ENCODE results near the gene MSANTD4.

The MSANTD4 gene

DNA sequence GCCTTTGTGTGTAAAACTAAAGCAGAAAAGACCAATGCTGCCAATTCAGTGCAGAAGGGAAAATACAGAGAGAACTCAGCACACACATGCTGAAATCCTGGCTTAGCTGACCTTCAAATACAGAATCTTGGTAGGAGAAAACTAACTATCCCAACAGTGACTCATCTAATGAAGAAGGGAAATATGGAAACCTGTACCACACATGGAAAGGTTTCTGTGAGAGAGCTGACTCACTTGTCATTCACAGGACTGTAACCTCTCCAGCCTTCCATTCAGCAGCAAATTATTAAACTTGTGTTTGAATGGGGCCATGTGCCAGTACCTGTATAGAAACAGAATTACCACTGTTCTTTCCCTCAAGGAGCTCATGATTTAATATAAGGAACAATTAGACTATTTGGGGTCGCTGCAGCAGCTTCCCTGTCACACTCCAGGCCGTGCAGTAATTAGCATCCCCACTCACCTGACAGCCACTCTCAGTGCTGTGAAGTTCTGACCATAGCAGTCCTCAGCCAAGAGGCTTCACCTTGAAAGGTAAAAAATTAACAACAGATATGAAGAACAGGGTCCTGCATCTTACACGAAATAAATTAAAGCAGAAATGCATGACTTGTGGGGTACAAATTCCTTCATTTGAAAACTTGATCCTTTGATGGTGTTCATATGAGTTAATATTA is 53.9 kb downstream of the MSANTD4 start:
- no peak overlapping the region for H3K4me3 ChIP-seq (replicated peaks in 1 of 2; ENCODE audit: low read depth in 2 of 2, low read length in 2 of 2)
- TF ChIP-seq, protein P1, sequence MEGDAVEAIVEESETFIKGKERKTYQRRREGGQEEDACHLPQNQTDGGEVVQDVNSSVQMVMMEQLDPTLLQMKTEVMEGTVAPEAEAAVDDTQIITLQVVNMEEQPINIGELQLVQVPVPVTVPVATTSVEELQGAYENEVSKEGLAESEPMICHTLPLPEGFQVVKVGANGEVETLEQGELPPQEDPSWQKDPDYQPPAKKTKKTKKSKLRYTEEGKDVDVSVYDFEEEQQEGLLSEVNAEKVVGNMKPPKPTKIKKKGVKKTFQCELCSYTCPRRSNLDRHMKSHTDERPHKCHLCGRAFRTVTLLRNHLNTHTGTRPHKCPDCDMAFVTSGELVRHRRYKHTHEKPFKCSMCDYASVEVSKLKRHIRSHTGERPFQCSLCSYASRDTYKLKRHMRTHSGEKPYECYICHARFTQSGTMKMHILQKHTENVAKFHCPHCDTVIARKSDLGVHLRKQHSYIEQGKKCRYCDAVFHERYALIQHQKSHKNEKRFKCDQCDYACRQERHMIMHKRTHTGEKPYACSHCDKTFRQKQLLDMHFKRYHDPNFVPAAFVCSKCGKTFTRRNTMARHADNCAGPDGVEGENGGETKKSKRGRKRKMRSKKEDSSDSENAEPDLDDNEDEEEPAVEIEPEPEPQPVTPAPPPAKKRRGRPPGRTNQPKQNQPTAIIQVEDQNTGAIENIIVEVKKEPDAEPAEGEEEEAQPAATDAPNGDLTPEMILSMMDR (IDR thresholded peaks at IDR 0.05; ENCODE audit: low read depth, low read length) = no peak
- peak in 1 of 2 donors; percentile 13 for DNase-seq (ENCODE audit: low read depth in 2 of 2)

DNA sequence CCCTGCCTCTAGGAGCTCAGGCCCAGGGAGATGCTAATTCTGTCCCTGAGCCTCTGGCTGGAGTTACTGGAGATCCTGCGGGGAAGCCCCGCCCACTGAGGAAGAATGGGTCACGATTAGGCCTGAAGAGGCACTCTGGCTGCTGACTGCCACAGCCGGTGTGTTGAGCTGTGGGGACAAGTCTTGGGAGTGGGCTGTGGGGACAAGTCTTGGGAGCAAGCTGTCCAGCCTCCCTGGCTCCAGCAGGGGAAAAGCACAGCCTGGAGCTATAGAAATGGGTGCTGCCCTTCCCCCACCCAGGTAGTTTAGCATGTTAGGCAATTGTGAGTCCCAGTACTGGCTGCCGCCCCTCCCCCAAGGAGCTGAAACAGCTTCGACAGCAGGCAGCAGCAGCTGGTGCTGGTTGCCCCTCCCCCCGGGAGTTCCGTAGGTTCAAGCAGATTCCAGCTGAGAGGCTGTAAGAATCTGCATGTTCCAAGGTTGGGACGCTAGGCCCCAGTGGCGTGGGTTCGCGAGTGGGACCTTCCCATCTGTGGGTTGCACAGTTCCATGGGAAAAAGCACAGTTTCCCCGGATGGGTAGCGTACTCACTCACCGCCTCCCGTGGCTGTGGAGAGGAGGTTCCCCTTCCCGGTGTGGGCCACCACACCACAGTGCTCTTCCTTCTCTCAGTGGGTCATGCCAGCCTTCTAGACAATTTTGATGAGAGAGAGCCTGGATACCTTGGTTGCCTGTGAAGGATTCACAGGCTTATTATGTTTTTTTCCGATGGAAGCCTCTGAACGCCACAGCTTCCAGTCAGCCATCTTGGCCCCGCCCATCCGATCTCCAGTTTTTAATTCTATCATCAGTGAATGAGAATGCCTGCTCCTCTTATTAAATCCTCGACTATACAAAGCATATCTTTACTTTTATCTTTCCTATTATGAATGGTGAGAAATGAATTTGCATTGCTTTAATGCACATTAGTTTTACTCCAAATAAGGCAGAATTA is 61.5 kb downstream of the MSANTD4 start:
- no peak for DNase-seq (ENCODE audit: low read depth in 2 of 2)
- no peak overlapping the region for H3K4me3 ChIP-seq (replicated peaks in 1 of 2; ENCODE audit: low read depth in 2 of 2, low read length in 2 of 2)
- TF ChIP-seq, protein P1 (IDR thresholded peaks at IDR 0.05; ENCODE audit: low read depth, low read length) = no peak
